Sciatic nerve (tissue), 2 donors: ENCODE data around the gene RHBDD2. TPM values are rescaled to one million over a fixed set of nuclear protein-coding genes. Genes with fewer than 3 reads are reported as not detected.

Source experiments
- ATAC-seq: fragments of 200-7000 bp; cut with Tn5 transposase; one replicate; pipeline ENCODE4 v1.9.1; 2020; ENCODE audit warnings: mild to moderate bottlenecking, moderate library complexity
- DNase-seq: peaks from one replicate; pipeline ENCODE4 v3.0.0-alpha.2; 2020; ENCODE audit warnings: low spot score
- intact Hi-C: fragments of 100-400 bp; cut with DNase I; formaldehyde crosslinking; loops from one replicate; pipeline ENCODE4 v1.14.2; 2022
- total RNA-seq: library from RNA; stranded (reverse); fragmentation: NEBNext Ultra II Directional; extraction: Animal tissue kit (Norgen Biotek cat#: 25700); gene quantifications from one replicate; pipeline ENCODE4 v1.2.1, GENCODE V29; 2021
- donor health status: DM: no; HTN: no; CAD: no.
- donor health status: DM: no; HTN: no; CAD: no.

The RHBDD2 gene
- total RNA-seq, 1 donor from 2014 or later, result 72.8 TPM

GRCh38 chr7:75914169-75914654 is 35.4 kb downstream of the RHBDD2 start:
- DNase-seq, result no peak
- peak; percentile 21 for ATAC-seq
- intact Hi-C loops, result no loop called here

- intact Hi-C loops, result no loop called here
- ATAC-seq (peak; percentile 98), DNase-seq (peak; percentile 97)
These were observed 36.0 kb downstream of the RHBDD2 start, which contains the start of gene POR for GRCh38 chr7:75914655-75915415. TSS of gene POR (plus strand) at chr7:75915155. CDS start at chr7:75954002, 38,847 bp downstream.

- ATAC-seq, result peak; percentile 11
- intact Hi-C loops, result no loop called here
- DNase-seq, result no peak
These were observed 36.8 kb downstream of the RHBDD2 start for GRCh38 chr7:75915416-75916156.

- intact Hi-C loops, result no loop called here
- ATAC-seq (no peak), DNase-seq (no peak)
These were observed 37.4 kb downstream of the RHBDD2 start for GRCh38 chr7:75916259-75916658.

DNA sequence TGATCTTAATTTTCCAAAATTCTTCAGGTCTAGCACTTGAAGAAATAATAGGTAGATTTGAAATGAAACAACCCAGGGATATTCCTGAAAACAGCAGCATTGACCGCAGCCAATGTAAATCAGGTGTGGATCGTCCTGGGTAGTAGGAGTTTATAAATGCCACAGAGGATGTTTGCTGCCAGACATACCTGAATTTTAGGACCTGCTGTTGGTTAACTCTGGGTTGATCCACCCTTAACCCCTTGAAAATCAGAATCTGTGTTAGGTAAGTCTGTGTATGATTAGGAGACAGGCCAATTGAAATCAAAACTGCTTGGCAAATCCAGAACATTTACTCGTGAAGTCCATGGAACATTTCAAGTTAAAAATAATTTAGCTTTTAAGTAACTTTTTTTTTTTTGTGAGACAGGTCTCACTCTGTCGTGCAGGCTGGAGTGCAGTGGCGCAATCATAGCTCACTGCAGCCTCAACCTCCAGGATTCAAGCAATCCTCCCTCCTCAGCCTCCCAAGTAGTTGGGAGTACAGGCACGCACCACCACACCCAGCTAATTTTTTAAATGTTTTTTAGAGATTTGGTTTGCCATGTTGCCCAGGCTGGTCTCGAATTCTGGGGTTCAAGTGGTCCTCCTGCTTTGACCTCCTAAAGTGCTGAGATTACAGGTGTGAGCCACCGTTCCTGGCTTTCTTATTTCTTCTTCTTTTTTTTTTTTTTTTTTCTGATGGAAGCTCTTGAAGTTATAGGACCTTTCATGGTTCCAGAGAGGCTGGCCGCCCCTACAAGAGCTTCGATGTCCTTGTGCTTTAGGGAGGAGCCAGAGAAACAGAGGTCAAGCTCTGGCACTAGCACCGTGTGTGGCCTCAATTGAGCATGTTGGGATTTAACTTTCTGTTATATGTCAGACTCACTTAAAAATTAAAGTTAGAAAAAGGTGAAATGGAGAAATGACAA is 38.1 kb downstream of the RHBDD2 start:
- ATAC-seq (no peak), DNase-seq (no peak)
- intact Hi-C loops, result no loop called here

DNA sequence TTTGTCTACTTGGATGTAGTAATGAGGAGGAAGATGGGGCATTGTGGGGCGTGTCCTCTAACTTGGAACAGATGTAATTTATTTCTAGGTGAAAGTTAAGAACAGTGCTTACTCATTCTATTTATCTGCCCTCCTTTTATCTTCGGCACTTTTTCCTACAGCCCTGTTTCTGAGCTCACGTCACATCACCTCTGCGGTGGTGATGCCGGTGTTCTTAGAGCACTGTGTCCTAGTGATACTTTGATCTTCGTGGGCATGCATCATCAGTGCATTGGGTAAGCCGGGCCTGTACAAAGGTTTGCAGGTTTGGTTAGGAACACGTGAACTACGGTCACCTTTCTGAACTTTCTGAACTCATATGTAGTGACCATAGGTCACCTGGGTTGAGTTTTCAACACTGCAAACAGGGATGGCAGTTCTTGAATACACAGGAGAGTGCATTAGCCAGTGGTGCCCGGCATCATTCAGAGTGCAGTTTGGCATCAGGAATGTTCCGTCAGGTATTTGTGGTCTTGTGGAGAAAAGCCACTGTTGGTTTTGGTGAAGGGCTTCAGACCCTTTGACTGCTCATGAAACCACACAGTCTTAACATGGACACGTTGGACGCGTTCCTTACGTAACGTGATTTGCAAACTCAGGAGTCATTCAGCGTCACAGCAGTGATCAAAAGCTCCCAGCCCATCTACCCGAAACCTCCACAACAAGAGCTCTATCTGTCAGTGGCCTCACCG is 41.8 kb downstream of the RHBDD2 start:
- ATAC-seq (no peak), DNase-seq (no peak)

GRCh38 chr7:75921479-75921878 is 42.6 kb downstream of the RHBDD2 start:
- intact Hi-C loops, result no loop called here
- ATAC-seq (no peak), DNase-seq (no peak)

More for the DNA sequence above, 41.8 kb downstream of the RHBDD2 start:
- intact Hi-C loops, result no loop called here

DNA sequence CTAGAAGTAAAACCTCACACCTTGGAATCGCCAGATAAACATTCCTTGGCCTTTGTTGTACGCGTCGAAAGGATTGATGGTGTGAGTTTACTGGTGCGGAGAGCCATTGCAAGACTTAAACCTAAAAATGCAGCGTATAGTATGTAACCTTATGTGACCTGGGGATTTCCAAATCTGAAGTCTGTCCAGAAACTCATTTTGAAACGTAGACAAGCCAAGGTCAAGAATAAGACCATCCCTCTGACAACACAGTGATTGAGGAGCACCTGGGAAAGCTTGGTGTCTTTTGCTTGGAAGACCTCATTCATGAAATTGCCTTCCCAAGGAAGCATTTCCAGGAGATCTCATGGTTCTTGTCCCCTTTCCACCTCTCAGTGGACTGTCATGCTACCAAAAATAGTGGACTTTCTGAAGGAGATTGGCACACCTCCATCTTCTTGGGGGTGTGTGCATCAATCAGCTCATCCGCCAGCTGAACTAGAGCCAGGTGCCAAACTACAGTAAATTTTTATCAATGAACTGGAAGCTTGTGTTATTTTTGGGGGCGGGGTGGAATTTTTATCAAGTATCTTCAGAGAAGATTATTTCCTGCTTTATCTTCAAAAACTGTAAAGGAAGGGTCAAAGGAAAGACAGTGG is 44.3 kb downstream of the RHBDD2 start:
- DNase-seq (no peak), ATAC-seq (no peak)
- intact Hi-C loops, result no loop called here

- intact Hi-C loops, result no loop called here
- DNase-seq (no peak), ATAC-seq (no peak)
These were observed 45.4 kb downstream of the RHBDD2 start for GRCh38 chr7:75924256-75924655.

DNA sequence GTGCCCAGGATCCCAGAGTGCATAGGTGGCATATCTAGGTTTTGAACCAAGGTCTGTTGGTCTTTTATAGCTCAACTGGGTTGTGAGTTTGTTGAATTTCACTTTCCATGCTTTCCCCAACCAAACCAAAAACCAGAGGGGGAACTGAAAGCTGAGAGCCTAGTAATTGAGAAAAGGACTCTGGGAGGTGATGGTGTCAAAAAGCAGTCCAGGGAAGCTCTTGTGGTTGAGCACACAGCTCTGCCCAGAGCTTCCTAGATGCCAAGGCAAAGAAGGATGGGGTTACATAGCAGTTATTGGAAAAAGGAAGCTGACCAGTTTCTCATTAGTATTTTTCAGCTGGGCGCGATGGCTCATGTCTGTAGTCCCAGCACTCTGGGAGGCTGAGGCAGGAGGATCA is 46.1 kb downstream of the RHBDD2 start:
- intact Hi-C loops, result no loop called here
- DNase-seq (no peak), ATAC-seq (no peak)

GRCh38 chr7:75925717-75926435 is 47.0 kb downstream of the RHBDD2 start:
- ATAC-seq (peak; percentile 49), DNase-seq (no peak)
- intact Hi-C loops, result no loop called here

GRCh38 chr7:75928568-75928914 is 49.7 kb downstream of the RHBDD2 start:
- ATAC-seq, result no peak
- intact Hi-C loops, result no loop called here
- DNase-seq, result no peak

- ATAC-seq (no peak), DNase-seq (no peak)
- intact Hi-C loops, result no loop called here
These were observed 52.8 kb downstream of the RHBDD2 start for GRCh38 chr7:75931680-75932079.

GRCh38 chr7:75937958-75938786 is 59.3 kb downstream of the RHBDD2 start:
- DNase-seq (peak; percentile 76), ATAC-seq (peak; percentile 97)
- intact Hi-C loops, result no loop called here
